Measurements from ENCODE around the gene DMD.

DMD gene

GRCh38 chrX:31166832-31167231 lies 2044.5 kb downstream of the DMD start:
- TF ChIP-seq CTCF (IDR thresholded peaks at IDR 0.05; ENCODE audit: borderline replicate concordance, control extremely low read depth, extremely low read depth, insufficient read depth, missing control alignments), result no peak
- no peak for DNase-seq (ENCODE audit: low spot score)
- in situ Hi-C loops (cut with MboI; ENCODE audit: low sequenced_read_pairs, unreplicated experiment), result no loop called here

- DNase-seq (ENCODE audit: low spot score), result no peak
- in situ Hi-C loops (cut with MboI; ENCODE audit: low sequenced_read_pairs, unreplicated experiment), result no loop called here
- TF ChIP-seq CTCF (IDR thresholded peaks at IDR 0.05; ENCODE audit: borderline replicate concordance, control extremely low read depth, extremely low read depth, insufficient read depth, missing control alignments), result no peak
These were observed 2044.9 kb downstream of the DMD start for GRCh38 chrX:31166416-31166815.

- DNase-seq (ENCODE audit: low spot score), result no peak
- no peak for TF ChIP-seq CTCF (IDR thresholded peaks at IDR 0.05; ENCODE audit: borderline replicate concordance, control extremely low read depth, extremely low read depth, insufficient read depth, missing control alignments)
- in situ Hi-C loops (cut with MboI; ENCODE audit: low sequenced_read_pairs, unreplicated experiment), result no loop called here
These were observed 2045.9 kb downstream of the DMD start for GRCh38 chrX:31165241-31166035.

GRCh38 chrX:31154946-31155345 lies 2056.4 kb downstream of the DMD start:
- DNase-seq (ENCODE audit: low spot score), result no peak
- no peak for TF ChIP-seq CTCF (IDR thresholded peaks at IDR 0.05; ENCODE audit: borderline replicate concordance, control extremely low read depth, extremely low read depth, insufficient read depth, missing control alignments)
- in situ Hi-C loops (cut with MboI; ENCODE audit: low sequenced_read_pairs, unreplicated experiment), result no loop called here

GRCh38 chrX:31153475-31154047 lies 2057.8 kb downstream of the DMD start:
- no peak for TF ChIP-seq CTCF (IDR thresholded peaks at IDR 0.05; ENCODE audit: borderline replicate concordance, control extremely low read depth, extremely low read depth, insufficient read depth, missing control alignments)
- in situ Hi-C loops (cut with MboI; ENCODE audit: low sequenced_read_pairs, unreplicated experiment), result no loop called here
- DNase-seq (ENCODE audit: low spot score), result no peak

GRCh38 chrX:31147175-31147574 lies 2064.2 kb downstream of the DMD start:
- in situ Hi-C loops (cut with MboI; ENCODE audit: low sequenced_read_pairs, unreplicated experiment), result no loop called here
- DNase-seq (ENCODE audit: low spot score), result no peak
- TF ChIP-seq CTCF (IDR thresholded peaks at IDR 0.05; ENCODE audit: borderline replicate concordance, control extremely low read depth, extremely low read depth, insufficient read depth, missing control alignments), result no peak

Measured in GM13976 (cell line).